ENCODE measurements around the gene APLF.
"Not testable (repeated sequence)": the region's sequence is repeated elsewhere in the genome, so short reads cannot be mapped to it uniquely, and the experiment has no call there.

APLF gene

GRCh38 chr2:68512326-68512725, 44.9 kb downstream of the APLF start:
- TF ChIP-seq POLR2A (IDR thresholded peaks at IDR 0.05; ENCODE audit: low read length) (no peak), GATA1 (IDR thresholded peaks at IDR 0.05; ENCODE audit: low read depth, low read length) (no peak)
- no peak for DNase-seq

GRCh38 chr2:68512966-68513365, 45.6 kb downstream of the APLF start:
- TF ChIP-seq POLR2A (IDR thresholded peaks at IDR 0.05; ENCODE audit: low read length) (no peak), GATA1 (IDR thresholded peaks at IDR 0.05; ENCODE audit: low read depth, low read length) (no peak)
- DNase-seq, result no peak

- TF ChIP-seq GATA1 (IDR thresholded peaks at IDR 0.05; ENCODE audit: low read depth, low read length) (no peak), POLR2A (IDR thresholded peaks at IDR 0.05; ENCODE audit: low read length) (no peak)
- DNase-seq, result no peak
Measured at GRCh38 chr2:68514316-68514929, 47.0 kb downstream of the APLF start.

GRCh38 chr2:68516051-68516955, 48.9 kb downstream of the APLF start:
- DNase-seq, result no peak
- TF ChIP-seq POLR2A (IDR thresholded peaks at IDR 0.05; ENCODE audit: low read length), result no peak
- TF ChIP-seq GATA1 (IDR thresholded peaks at IDR 0.05; ENCODE audit: low read depth, low read length), result no peak

GRCh38 chr2:68519236-68519635, 51.9 kb downstream of the APLF start:
- no peak for TF ChIP-seq POLR2A (IDR thresholded peaks at IDR 0.05; ENCODE audit: low read length)
- no peak for TF ChIP-seq GATA1 (IDR thresholded peaks at IDR 0.05; ENCODE audit: low read depth, low read length)
- no peak for DNase-seq

GRCh38 chr2:68521037-68521436, 53.7 kb downstream of the APLF start:
- no peak for TF ChIP-seq GATA1 (IDR thresholded peaks at IDR 0.05; ENCODE audit: low read depth, low read length)
- no peak for TF ChIP-seq POLR2A (IDR thresholded peaks at IDR 0.05; ENCODE audit: low read length)
- no peak for DNase-seq

GRCh38 chr2:68526943-68527342, 59.6 kb downstream of the APLF start:
- DNase-seq, result not testable (repeated sequence)

- not testable (repeated sequence) for DNase-seq
Measured at GRCh38 chr2:68527343-68528081, 60.1 kb downstream of the APLF start.

GRCh38 chr2:68529156-68529555, 61.8 kb downstream of the APLF start:
- DNase-seq, result not testable (repeated sequence)

- not testable (repeated sequence) for DNase-seq
Measured at GRCh38 chr2:68529651-68530050, 62.3 kb downstream of the APLF start.

- no peak for TF ChIP-seq POLR2A (IDR thresholded peaks at IDR 0.05; ENCODE audit: low read length)
- TF ChIP-seq GATA1 (IDR thresholded peaks at IDR 0.05; ENCODE audit: low read depth, low read length), result no peak
- DNase-seq, result peak; percentile 9 to 54
Measured at GRCh38 chr2:68536000-68536399, 68.6 kb downstream of the APLF start.

- DNase-seq, result no peak
- no peak for TF ChIP-seq GATA1 (IDR thresholded peaks at IDR 0.05; ENCODE audit: low read depth, low read length)
- TF ChIP-seq POLR2A (IDR thresholded peaks at IDR 0.05; ENCODE audit: low read length), result no peak
Measured at GRCh38 chr2:68537011-68537410, 69.6 kb downstream of the APLF start.

GRCh38 chr2:68537809-68538208, 70.4 kb downstream of the APLF start:
- no peak for DNase-seq
- TF ChIP-seq GATA1 (IDR thresholded peaks at IDR 0.05; ENCODE audit: low read depth, low read length), result no peak
- no peak for TF ChIP-seq POLR2A (IDR thresholded peaks at IDR 0.05; ENCODE audit: low read length)

GRCh38 chr2:68544811-68545210, 77.4 kb downstream of the APLF start:
- DNase-seq, result no peak
- no peak for TF ChIP-seq GATA1 (IDR thresholded peaks at IDR 0.05; ENCODE audit: low read depth, low read length)
- no peak for TF ChIP-seq POLR2A (IDR thresholded peaks at IDR 0.05; ENCODE audit: low read length)

- TF ChIP-seq GATA1 (IDR thresholded peaks at IDR 0.05; ENCODE audit: low read depth, low read length), result no peak
- no peak for TF ChIP-seq POLR2A (IDR thresholded peaks at IDR 0.05; ENCODE audit: low read length)
- no peak for DNase-seq
Measured at GRCh38 chr2:68548396-68548795, 81.0 kb downstream of the APLF start.

Data from erythroblast (primary cell).